WTC11 (cell line): ENCODE measurements around the gene GSG1L. TPM values are rescaled to one million over a fixed set of nuclear protein-coding genes. Genes with fewer than 3 reads are reported as not detected.

Experiments
- ATAC-seq: fragments of 200-7000 bp; cut with Tn5 transposase; 2 replicates; pipeline ENCODE4 v1.10.0; 2021; ENCODE audit warnings: mild to moderate bottlenecking, moderate library complexity
- CTCF ChIA-PET: fragments of 300-600 bp; sonication (Branson Sonifier 250); formaldehyde crosslinking; loops from one replicate; lab custom pipeline; 2021; ENCODE audit warnings: antibody characterized with exemption; lab: Charles Lee
- POLR2A ChIA-PET: fragments of 350-600 bp; sonication (Branson Sonifier 250); formaldehyde crosslinking; loops from one replicate; lab custom pipeline; 2021; ENCODE audit warnings: antibody characterized with exemption; lab: Charles Lee
- DNase-seq: peaks from one replicate; pipeline ENCODE4 v3.0.0; 2021; ENCODE audit warnings: low spot score
- H3K27ac Mint-ChIP-seq: 2 replicates; pipeline ENCODE4 v1.8.0; 2021; ENCODE audit warnings: mixed read lengths
- H3K27me3 Mint-ChIP-seq: 2 replicates; pipeline ENCODE4 v1.8.0; 2021; ENCODE audit warnings: low read depth, mild to moderate bottlenecking, moderate library complexity, mixed read lengths
- H3K36me3 Mint-ChIP-seq: 2 replicates; pipeline ENCODE4 v1.8.0; 2021; ENCODE audit warnings: mixed read lengths
- H3K4me1 Mint-ChIP-seq: 2 replicates; pipeline ENCODE4 v1.8.0; 2022; ENCODE audit warnings: mixed read lengths
- H3K4me3 Mint-ChIP-seq: 2 replicates; pipeline ENCODE4 v1.8.0; 2021; ENCODE audit warnings: mild to moderate bottlenecking, moderate library complexity, mixed read lengths
- H3K9me3 Mint-ChIP-seq: 2 replicates; pipeline ENCODE4 v1.8.0; 2021; ENCODE audit warnings: mixed read lengths
- AR ChIP-seq: fragments of 250-450 bp; sonication (Bioruptor Pico); IDR thresholded peaks from 2 replicates; pipeline ENCODE4 v1.9.0; 2021; ENCODE audit warnings: mild to moderate bottlenecking
- CREB1 ChIP-seq: sonication (generic); formaldehyde crosslinking; IDR thresholded peaks from 2 replicates; pipeline ENCODE4 v1.8.0; 2023; ENCODE audit warnings: mild to moderate bottlenecking, missing genetic modification reagents
- CREM ChIP-seq: sonication (generic); formaldehyde crosslinking; IDR thresholded peaks from 2 replicates; pipeline ENCODE4 v1.8.1; 2022; ENCODE audit warnings: mild to moderate bottlenecking, missing genetic modification reagents, moderate library complexity
- E2F1 ChIP-seq: sonication (generic); formaldehyde crosslinking; IDR thresholded peaks from 2 replicates; pipeline ENCODE4 v1.8.0; 2022; ENCODE audit warnings: mild to moderate bottlenecking, missing genetic modification reagents
- ELF4 ChIP-seq: sonication (generic); formaldehyde crosslinking; IDR thresholded peaks from 2 replicates; pipeline ENCODE4 v1.8.1; 2022; ENCODE audit warnings: low read depth, mild to moderate bottlenecking, moderate library complexity, missing genetic modification reagents
- EMX1 ChIP-seq: fragments of 250-450 bp; sonication (Bioruptor Pico); IDR thresholded peaks from 2 replicates; pipeline ENCODE4 v1.8.0; 2021; ENCODE audit warnings: mild to moderate bottlenecking
- ETV6 ChIP-seq: sonication (generic); formaldehyde crosslinking; IDR thresholded peaks from 2 replicates; pipeline ENCODE4 v1.8.1; 2022; ENCODE audit warnings: mild to moderate bottlenecking, missing genetic modification reagents
- FOXJ3 ChIP-seq: sonication (generic); formaldehyde crosslinking; IDR thresholded peaks from 2 replicates; pipeline ENCODE4 v1.9.0; 2021; ENCODE audit warnings: missing genetic modification reagents, mild to moderate bottlenecking, borderline replicate concordance
- FOXP4 ChIP-seq: sonication (generic); formaldehyde crosslinking; IDR thresholded peaks from 2 replicates; pipeline ENCODE4 v1.8.0; 2022; ENCODE audit warnings: mild to moderate bottlenecking, missing genetic modification reagents
- GABPB1 ChIP-seq: sonication (generic); formaldehyde crosslinking; IDR thresholded peaks from 2 replicates; pipeline ENCODE4 v1.8.1; 2023; ENCODE audit warnings: mild to moderate bottlenecking, missing genetic modification reagents
- MAX ChIP-seq: sonication (generic); formaldehyde crosslinking; IDR thresholded peaks from 2 replicates; pipeline ENCODE4 v1.8.0; 2022; ENCODE audit warnings: mild to moderate bottlenecking, missing genetic modification reagents
- MYBL2 ChIP-seq: sonication (generic); formaldehyde crosslinking; IDR thresholded peaks from 2 replicates; pipeline ENCODE4 v1.8.1; 2023; ENCODE audit warnings: mild to moderate bottlenecking, moderate library complexity, missing genetic modification reagents
- PRRX2 ChIP-seq: fragments of 250-450 bp; sonication (Bioruptor Pico); IDR thresholded peaks from 2 replicates; pipeline ENCODE4 v1.8.0; 2021; ENCODE audit warnings: mild to moderate bottlenecking
- TEAD4 ChIP-seq: sonication (generic); formaldehyde crosslinking; IDR thresholded peaks from 2 replicates; pipeline ENCODE4 v1.8.0; 2022; ENCODE audit warnings: mild to moderate bottlenecking, missing genetic modification reagents
- TP53 ChIP-seq: sonication (generic); formaldehyde crosslinking; IDR thresholded peaks from 2 replicates; pipeline ENCODE4 v1.8.1; 2023; ENCODE audit warnings: mild to moderate bottlenecking, missing genetic modification reagents
- ZNF138 ChIP-seq: sonication (generic); formaldehyde crosslinking; conservative IDR thresholded peaks from 2 replicates; pipeline ENCODE4 v1.8.1; 2022; ENCODE audit warnings: mild to moderate bottlenecking, moderate library complexity, missing genetic modification reagents
- ZNF232 ChIP-seq: sonication (generic); formaldehyde crosslinking; IDR thresholded peaks from 2 replicates; pipeline ENCODE4 v1.8.0; 2022; ENCODE audit warnings: mild to moderate bottlenecking, missing genetic modification reagents
- ZNF425 ChIP-seq: fragments of 250-450 bp; sonication (Bioruptor Pico); conservative IDR thresholded peaks from 2 replicates; pipeline ENCODE4 v1.9.0; 2021; ENCODE audit warnings: mild to moderate bottlenecking
- ZNF532 ChIP-seq: fragments of 250-450 bp; sonication (Bioruptor Pico); IDR thresholded peaks from 2 replicates; pipeline ENCODE4 v1.9.0; 2021; ENCODE audit warnings: mild to moderate bottlenecking, borderline replicate concordance
- ZSCAN18 ChIP-seq: fragments of 250-450 bp; sonication (Bioruptor Pico); IDR thresholded peaks from 2 replicates; pipeline ENCODE4 v2.1.2; 2022; ENCODE audit warnings: mild to moderate bottlenecking, moderate library complexity
- total RNA-seq: library from RNA; stranded (reverse); gene quantifications from 3 replicates; pipeline ENCODE4 v1.2.3, GENCODE V29; 2021

GSG1L gene
- total RNA-seq, 1 experiment from 2014 or later = 0.28 TPM

- no peak for TF ChIP-seq AR (CRISPR knock-in tag)
- TF ChIP-seq MYBL2 = no peak
- TF ChIP-seq PRRX2 (CRISPR knock-in tag) = no peak
- no peak for TF ChIP-seq ZNF138 (CRISPR knock-in tag)
- TF ChIP-seq CREM = no peak
- TF ChIP-seq MAX (CRISPR knock-in tag) = no peak
- TF ChIP-seq EMX1 (CRISPR knock-in tag) = no peak
- TF ChIP-seq CREB1 (CRISPR knock-in tag) = no peak
- TF ChIP-seq, all 79 proteins: peak for 0
Measured at GRCh38 chr16:27844826-27845225, 218.7 kb downstream of the GSG1L start (continued).

- Mint-ChIP-seq H3K4me1 (peaks cover 20% of the 10 kb centered on the region), H3K4me3 (no peak overlapping the region), H3K27ac (no peak overlapping the region), H3K27me3 (no peaks in the 10 kb centered on the region), H3K9me3 (peaks cover 13% of the 10 kb centered on the region), H3K36me3 (0 out of 2 replicates have a peak, but pooled peaks cover 3% of the 10 kb centered on the region)
- DNase-seq = no peak
- no peak for ATAC-seq
- POLR2A ChIA-PET = interaction anchor here (0.8 kb wide), 1 partner anchor 517 kb away, joined by 3 read pairs; no protein-coding TSS in a partner anchor
- CTCF ChIA-PET = interaction anchor here (1.0 to 3.2 kb wide), 6 partner anchors 14 to 153 kb away, joined by 3 to 15 read pairs (median 4); no protein-coding TSS in a partner anchor
- TF ChIP-seq ZNF532 (CRISPR knock-in tag) (no peak), ETV6 (CRISPR knock-in tag) (no peak), TEAD4 (CRISPR knock-in tag) (no peak), GABPB1 (CRISPR knock-in tag) (no peak), CREB1 (CRISPR knock-in tag) (no peak), PRRX2 (CRISPR knock-in tag) (no peak), TP53 (CRISPR knock-in tag) (no peak)
Measured at GRCh38 chr16:27843800-27844199, 219.7 kb downstream of the GSG1L start.

- no peaks in the 10 kb centered on the region for H3K36me3 Mint-ChIP-seq
- POLR2A ChIA-PET = interaction anchor here (0.7 kb wide), 1 partner anchor 13 kb away, joined by 3 read pairs; no protein-coding TSS in a partner anchor
- DNase-seq = no peak
- H3K9me3 Mint-ChIP-seq = peaks cover 5% of the 10 kb centered on the region
- no peaks in the 10 kb centered on the region for H3K27me3 Mint-ChIP-seq
- ATAC-seq = no peak
- H3K4me1 Mint-ChIP-seq = peaks cover 9% of the 10 kb centered on the region
- no peak overlapping the region for H3K4me3 Mint-ChIP-seq
- no peak overlapping the region for H3K27ac Mint-ChIP-seq
- CTCF ChIA-PET = interaction anchor here (0.6 to 3.2 kb wide), 2 partner anchors 62 to 137 kb away, joined by 3 to 15 read pairs; no protein-coding TSS in a partner anchor
- TF ChIP-seq ELF4 (CRISPR knock-in tag) (no peak), FOXJ3 (CRISPR knock-in tag) (no peak), ZNF232 (CRISPR knock-in tag) (no peak), ZNF425 (CRISPR knock-in tag) (no peak), CREM (no peak), FOXP4 (CRISPR knock-in tag) (no peak), ZSCAN18 (no peak), E2F1 (CRISPR knock-in tag) (no peak)
Measured at GRCh38 chr16:27841911-27842310, 221.6 kb downstream of the GSG1L start.
